Endothelial cell of umbilical vein (primary cell): ENCODE data around the gene DCLK2. TPM values are rescaled to one million over a fixed set of nuclear protein-coding genes. Genes with fewer than 3 reads are reported as not detected.

Experiments
- BruUV-seq: library from RNA; stranded (reverse); fragments of 400-500 nt; replicated peaks from 2 replicates; lab custom pipeline; 2021; lab: Mats Ljungman, UMichigan
- CTCF ChIA-PET: fragments of 300-600, 350-600 bp; sonication (Branson Sonifier 250); formaldehyde crosslinking; loops from one replicate; lab custom pipeline; 2021; ENCODE audit warnings: antibody characterized with exemption, inconsistent platforms; lab: Charles Lee
- POLR2A ChIA-PET: fragments of 300-600, 350-600 bp; sonication (Branson Sonifier 250); formaldehyde crosslinking; loops from one replicate; lab custom pipeline; 2021; ENCODE audit warnings: antibody characterized with exemption, inconsistent platforms; lab: Charles Lee
- DNase-seq: peaks from one replicate; pipeline ENCODE4 v3.0.0-alpha.2; 2011; ENCODE audit warnings: low read depth, low spot score
- FAIRE-seq: peaks from 2 replicates; lab custom pipeline; 2011; peaks lifted over from hg19 to GRCh38; lab: Jason Lieb, UNC
- H2AFZ ChIP-seq: 2 replicates; pipeline ENCODE4 v1.6.0; 2012; ENCODE audit warnings: low read depth, low read length, control low read depth, inconsistent platforms
- H3K27ac ChIP-seq: 2 replicates; pipeline ENCODE4 v1.5.1; 2011; ENCODE audit warnings: low read depth, mild to moderate bottlenecking, control low read depth, low read length, moderate library complexity; ENCODE audit not compliant: insufficient read depth
- H3K27me3 ChIP-seq, 2 experiments: 2 replicates each; pipeline versions ENCODE4 v1.6.0 to v1.6.1; 2011; ENCODE audit warnings: low read length in 2 of 2, mixed read lengths in 1 of 2; ENCODE audit not compliant: control insufficient read depth in 2 of 2, insufficient read depth in 2 of 2
- H3K36me3 ChIP-seq, 2 experiments: 2 replicates in 1 of 2; 3 replicates in 1 of 2; pipeline ENCODE4 v1.5.1; 2011; ENCODE audit warnings: low read length in 2 of 2, mild to moderate bottlenecking in 1 of 2, moderate library complexity in 1 of 2; ENCODE audit not compliant: control insufficient read depth in 2 of 2, insufficient read depth in 2 of 2; ENCODE audit errors: extremely low read depth in 1 of 2
- H3K4me1 ChIP-seq: 3 replicates; pipeline ENCODE4 v1.5.1; 2011; ENCODE audit warnings: mild to moderate bottlenecking, low read length; ENCODE audit not compliant: control insufficient read depth, insufficient read depth; ENCODE audit errors: extremely low read depth
- H3K4me2 ChIP-seq: 2 replicates; pipeline ENCODE4 v1.6.1; 2011; ENCODE audit warnings: low read length, control low read depth, mixed read lengths; ENCODE audit not compliant: insufficient read depth
- H3K4me3 ChIP-seq, 3 experiments: fragments of 200-600 bp in 1 of 3; sonication (generic), shearing (Covaris generic) in 1 of 3; replicated peaks in 1 of 3; 2 replicates each; pipeline ENCODE4 v1.5.1; 2011 to 2016; ENCODE audit warnings: control low read depth in 3 of 3, low read length in 3 of 3, mild to moderate bottlenecking in 2 of 3, inconsistent platforms in 1 of 3, low read depth in 1 of 3, moderate library complexity in 1 of 3; ENCODE audit not compliant: insufficient read depth in 1 of 3
- H3K79me2 ChIP-seq: 2 replicates; pipeline ENCODE4 v1.6.0; 2012; ENCODE audit warnings: low read length, inconsistent platforms; ENCODE audit not compliant: control insufficient read depth, insufficient read depth
- H3K9ac ChIP-seq: replicated peaks from 2 replicates; pipeline ENCODE3; 2011; ENCODE audit warnings: low read length, control low read depth; ENCODE audit not compliant: insufficient read depth; ENCODE audit errors: extremely low read depth
- H3K9me1 ChIP-seq: replicated peaks from 3 replicates; pipeline ENCODE4 v1.6.0; 2011; ENCODE audit warnings: mild to moderate bottlenecking, low read length; ENCODE audit not compliant: control insufficient read depth, insufficient read depth; ENCODE audit errors: extremely low read depth
- H3K9me3 ChIP-seq: replicated peaks from 2 replicates; pipeline ENCODE4 v1.5.1; 2012; ENCODE audit warnings: low read length, inconsistent platforms; ENCODE audit not compliant: control insufficient read depth, insufficient read depth
- H4K20me1 ChIP-seq: replicated peaks from 2 replicates; pipeline ENCODE3; 2011; ENCODE audit warnings: mild to moderate bottlenecking, low read length; ENCODE audit not compliant: control insufficient read depth, insufficient read depth; ENCODE audit errors: extremely low read depth
- CTCF ChIP-seq, 2 donors: IDR thresholded peaks; 1 replicate in 1 of 2; 2 replicates in 1 of 2; pipeline ENCODE4 v1.5.1; 2011; ENCODE audit warnings: low read length in 2 of 2, mild to moderate bottlenecking in 2 of 2, moderate library complexity in 2 of 2, control low read depth in 1 of 2, inconsistent platforms in 1 of 2, low read depth in 1 of 2; ENCODE audit not compliant: insufficient read depth in 1 of 2; ENCODE audit errors: extremely low read depth in 1 of 2
- EZH2 ChIP-seq: IDR thresholded peaks from 2 replicates; pipeline ENCODE4 v1.6.1; 2012; ENCODE audit warnings: borderline replicate concordance, low read depth, mild to moderate bottlenecking, moderate library complexity, low read length, inconsistent platforms; ENCODE audit not compliant: severe bottlenecking
- FOS ChIP-seq: IDR thresholded peaks from 2 replicates; pipeline ENCODE4 v1.6.1; 2011; ENCODE audit warnings: mild to moderate bottlenecking, low read length, moderate library complexity, borderline replicate concordance; ENCODE audit not compliant: insufficient read depth
- GATA2 ChIP-seq: IDR thresholded peaks from 2 replicates; pipeline ENCODE4 v1.7.0; 2011; ENCODE audit warnings: low read depth, mild to moderate bottlenecking, moderate library complexity, mixed read lengths, low read length; ENCODE audit not compliant: insufficient read length, insufficient read depth
- JUN ChIP-seq: IDR thresholded peaks from 2 replicates; pipeline ENCODE4 v1.6.1; 2011; ENCODE audit warnings: borderline replicate concordance, low read depth; ENCODE audit not compliant: insufficient read length, insufficient read depth
- MAX ChIP-seq: IDR thresholded peaks from 2 replicates; pipeline ENCODE4 v1.6.1; 2011; ENCODE audit not compliant: insufficient read depth, insufficient read length
- MYC ChIP-seq: IDR thresholded peaks from one replicate; pipeline ENCODE4 v1.6.1; 2011; ENCODE audit warnings: mild to moderate bottlenecking, low read depth, low read length
- POLR2A ChIP-seq: IDR thresholded peaks from 2 replicates; pipeline ENCODE4 v1.6.1; 2012; ENCODE audit warnings: low read depth, mild to moderate bottlenecking, control low read depth, low read length
- POLR2AphosphoS5 ChIP-seq: IDR thresholded peaks from 2 replicates; pipeline ENCODE4 v1.6.1; 2012; ENCODE audit warnings: low read depth, mild to moderate bottlenecking, control low read depth, low read length, moderate library complexity; ENCODE audit not compliant: insufficient read depth
- dilution Hi-C: fragments of 300-500 bp; cut with MboI; formaldehyde crosslinking; loops from one replicate; pipeline ENCODE4 v1.15.0; 2019; ENCODE audit warnings: low sequenced_read_pairs; ENCODE audit not compliant: extremely low pct_ligation_motif_present
- intact Hi-C: fragments of 100-400 bp; cut with micrococcal nuclease; formaldehyde crosslinking; loops from one replicate; pipeline ENCODE4 v1.10.0; 2022
- polyA plus RNA-seq, 4 experiments: library from polyadenylated mRNA; depleted of rRNA in 3 of 4; stranded (reverse) in 3 of 4; unstranded in 1 of 4; fragments of >200 nt; gene quantifications; 2 replicates each; pipeline versions ENCODE4 v1.2.1 to v1.2.3, GENCODE V29; 2011 to 2012; ENCODE audit warnings: missing spikeins in 1 of 4
- total RNA-seq: library from RNA; stranded (reverse); gene quantifications from 2 replicates; pipeline ENCODE4 v1.2.3, GENCODE V29; 2021

DCLK2 gene
- total and polyA plus RNA-seq, 2 donors (not counting 3 experiments of a cell fraction or from before 2014, with no cell fraction given), result 1.7 to 4.7 TPM

- Histone ChIP-seq H3K9ac (no peak overlapping the region), H3K36me3 (no peaks in the 10 kb centered on the region), H3K9me1 (no peaks in the 10 kb centered on the region), H3K27ac (no peak overlapping the region), H3K27me3 (no peaks in the 10 kb centered on the region), H3K9me3 (no peaks in the 10 kb centered on the region), H3K4me1 (no peaks in the 10 kb centered on the region), H3K4me2 (no peak overlapping the region), H4K20me1 (no peaks in the 10 kb centered on the region), H3K79me2 (no peaks in the 10 kb centered on the region), H3K4me3 (no peak overlapping the region), H2AFZ (no peak overlapping the region)
- POLR2A ChIA-PET, result no interaction called here
- BruUV-seq, result no TSS peak
- TF ChIP-seq POLR2AphosphoS5 (no peak), GATA2 (no peak), JUN (no peak), CTCF (IDR thresholded peaks at IDR 0.05; ENCODE audit: extremely low read depth in 1 of 2, insufficient read depth in 1 of 2, low read depth in 1 of 2, low read length in 2 of 2) (no peak), EZH2 (no peak), MAX (no peak), FOS (no peak), POLR2A (no peak), MYC (no peak)
- FAIRE-seq (no peak), DNase-seq (no peak)
- CTCF ChIA-PET, result interaction anchor here (1.0 kb wide), 1 partner anchor 8 kb away, joined by 5 read pairs; no protein-coding TSS in a partner anchor
- dilution Hi-C loops (no loop called here), intact Hi-C loops (no loop called here)
These were observed 211.6 kb downstream of the DCLK2 start for GRCh38 chr4:150289881-150290280.
